NCI-H1417 treated with DMSO at 0.1 percent for 48 hours (cell line): Measurements from ENCODE around the gene ASAP2.
A peak's percentile ranks its signal among the peaks of the same experiment; 100 is the strongest.

Experiments
- DNase-seq: peaks from one replicate; lab custom pipeline; 2025; lab: John Stamatoyannopoulos, UW

The ASAP2 gene

DNA sequence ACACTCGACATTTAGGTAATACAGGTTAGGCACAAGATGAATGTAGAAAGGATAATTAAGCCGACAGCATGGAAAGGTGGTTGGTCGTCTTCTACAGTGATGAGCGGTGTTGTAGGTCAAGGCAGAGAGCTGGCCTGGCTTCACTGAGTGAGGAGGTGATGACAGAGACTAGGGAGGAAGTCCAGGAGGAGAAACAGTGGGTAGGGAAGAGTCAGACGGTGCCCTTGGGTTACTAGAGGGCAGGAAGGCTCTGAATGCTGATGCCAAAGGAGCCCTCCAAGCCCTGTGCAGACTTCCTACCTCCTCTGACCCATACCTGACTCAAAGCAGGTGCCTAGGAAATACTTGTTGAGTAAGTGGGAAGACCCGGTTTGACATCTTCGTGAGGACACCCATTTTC lies 116.0 kb downstream of the ASAP2 start:
- DNase-seq, result no peak

DNA sequence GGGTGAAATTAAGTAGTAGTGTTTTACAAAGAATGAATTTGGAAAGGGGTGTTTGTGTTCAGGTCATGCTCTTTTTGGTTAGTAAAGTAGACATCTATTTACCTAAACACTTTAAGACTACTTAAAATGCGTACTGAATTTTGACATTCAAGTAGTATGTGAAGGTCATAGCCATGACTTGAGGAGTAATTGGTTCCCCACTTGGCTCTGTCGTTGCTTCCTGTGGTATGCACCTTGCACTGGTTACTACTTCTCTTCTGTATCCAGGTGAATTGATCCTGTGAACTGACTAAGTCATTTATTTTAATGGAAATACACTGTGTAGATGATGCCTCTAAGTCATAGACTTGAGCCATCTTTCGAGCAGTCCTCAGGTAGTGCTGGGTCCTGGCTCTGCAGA lies 118.8 kb downstream of the ASAP2 start:
- no peak for DNase-seq

DNA sequence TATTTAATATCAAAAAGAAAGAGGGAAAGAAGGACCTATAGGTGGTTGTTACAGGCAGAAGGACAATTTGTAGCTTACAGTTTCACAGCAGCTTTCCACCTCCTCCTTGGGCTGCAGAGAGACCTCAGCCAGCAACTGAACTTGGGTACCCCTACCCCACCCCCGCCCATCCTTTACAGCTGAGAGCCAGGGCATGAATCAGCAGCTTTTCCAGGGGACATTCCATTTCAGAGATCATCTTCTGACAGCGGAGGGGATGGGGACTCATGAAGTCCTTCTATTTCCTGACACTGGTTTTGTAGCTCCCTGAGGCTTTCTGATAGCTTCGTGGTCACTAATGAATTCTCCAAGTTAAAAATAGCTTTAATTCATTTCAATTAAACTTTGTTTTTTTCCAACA lies 120.4 kb downstream of the ASAP2 start:
- no peak for DNase-seq

DNA sequence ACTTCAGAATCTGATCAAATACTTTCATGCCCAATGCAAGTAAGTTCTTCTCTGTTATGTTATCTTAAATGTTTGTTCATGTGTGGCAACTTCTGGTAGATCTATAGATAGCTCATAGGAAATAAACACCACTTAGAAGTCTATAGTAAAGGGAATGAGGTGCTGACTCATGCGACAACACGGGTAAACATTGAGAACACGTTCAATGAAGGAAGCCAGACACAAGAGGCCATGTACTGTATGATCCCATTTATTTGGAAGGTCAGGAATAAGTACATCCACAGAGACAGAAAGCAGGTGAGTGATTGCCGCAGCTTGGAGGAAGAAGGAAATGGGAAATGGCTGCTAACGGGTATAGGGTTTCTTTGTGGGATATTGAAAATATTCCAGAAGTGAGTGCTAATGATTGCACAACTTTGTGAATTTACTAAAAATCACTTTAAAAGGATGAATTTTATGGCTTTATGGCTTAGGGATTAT lies 121.3 kb downstream of the ASAP2 start:
- DNase-seq, result no peak

DNA sequence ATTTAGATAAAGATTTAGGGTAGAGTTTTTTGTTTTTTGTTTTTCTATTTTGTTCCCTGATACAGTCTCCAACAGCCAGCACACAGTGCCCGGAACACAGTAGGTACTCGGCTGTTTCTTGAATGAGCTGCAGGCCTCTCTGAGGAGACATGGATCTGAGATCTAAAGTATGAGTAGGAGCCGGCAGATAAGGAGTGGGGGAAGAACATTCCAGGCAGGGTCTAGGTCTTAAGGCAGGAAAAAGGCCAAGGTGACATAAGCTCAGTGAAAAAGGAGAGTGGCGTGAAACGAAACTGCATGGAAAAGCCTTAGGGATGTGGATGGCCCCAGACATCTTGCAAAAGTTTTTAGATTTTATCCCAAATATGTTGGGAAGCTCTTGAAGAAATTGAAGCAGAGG lies 122.3 kb downstream of the ASAP2 start:
- DNase-seq, result no peak

DNA sequence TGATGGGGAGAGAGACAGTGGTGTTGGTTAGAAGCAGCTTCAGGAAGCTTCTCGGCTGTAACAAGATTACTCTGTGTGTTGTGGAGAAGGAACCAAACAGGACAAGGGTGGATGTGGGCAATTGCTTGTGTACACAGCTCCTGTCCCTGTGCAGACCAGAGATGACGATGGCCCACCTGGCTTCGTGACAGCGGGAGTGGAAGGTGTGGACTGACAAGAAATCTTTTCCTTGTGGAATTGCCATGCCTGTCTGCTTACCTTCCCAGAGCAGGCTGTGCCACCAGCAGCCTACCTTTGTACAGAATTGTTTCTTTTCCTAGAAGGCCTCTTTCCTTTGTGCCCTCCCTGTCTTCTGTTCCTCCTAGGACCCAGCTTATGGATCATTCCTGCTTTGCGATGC lies 122.9 kb downstream of the ASAP2 start:
- DNase-seq, result no peak

DNA sequence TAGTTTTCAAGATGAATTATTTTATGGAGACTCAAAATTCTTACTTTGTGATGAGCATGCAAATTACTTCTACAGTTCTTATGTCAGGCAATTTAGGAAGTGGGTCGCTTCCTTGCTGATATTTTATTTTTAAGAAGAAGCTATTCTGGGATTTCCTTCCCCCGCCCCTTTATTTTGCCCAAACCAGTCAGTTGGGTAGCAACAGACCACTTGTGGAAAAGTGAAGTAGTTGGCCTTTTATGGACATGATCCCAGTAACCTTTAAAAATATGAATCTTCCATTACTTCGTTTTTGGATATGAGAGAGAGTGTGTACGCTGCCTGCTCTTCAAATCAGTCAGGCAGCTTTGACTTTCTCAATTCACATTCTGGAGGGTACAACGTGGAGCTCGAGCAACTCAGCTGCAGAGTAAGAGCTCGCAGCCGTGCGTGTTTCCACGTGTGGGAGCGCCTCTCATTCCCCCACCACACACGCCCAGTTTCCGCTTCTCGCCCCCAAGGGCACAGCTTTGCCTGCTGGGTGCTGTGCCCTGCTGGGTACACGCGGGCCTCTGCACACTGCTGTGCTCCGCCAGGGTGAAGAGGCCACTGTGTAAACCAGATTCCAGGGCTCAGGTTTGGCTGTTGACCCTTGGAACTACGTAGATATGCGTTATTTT lies 124.1 kb downstream of the ASAP2 start:
- no peak for DNase-seq

DNA sequence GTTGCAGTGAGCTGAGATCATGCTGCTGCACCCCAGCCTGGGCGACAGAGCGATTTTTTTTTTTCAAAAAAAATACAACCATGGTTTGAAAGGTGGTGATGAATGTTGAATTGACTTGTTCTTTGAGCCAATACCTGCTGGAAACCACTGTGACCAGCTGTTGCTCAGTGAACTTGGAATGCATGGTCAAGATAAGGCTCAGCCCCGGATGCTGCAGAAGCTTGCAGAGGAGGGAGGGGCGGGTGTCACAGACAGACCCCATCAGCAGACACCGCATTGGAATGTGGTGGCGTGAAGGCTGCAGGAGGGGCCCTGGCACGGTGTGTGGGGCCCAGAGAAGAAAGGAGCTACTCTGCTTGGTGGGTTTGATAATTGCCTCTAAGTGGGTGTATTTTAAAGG lies 125.1 kb downstream of the ASAP2 start:
- no peak for DNase-seq

DNA sequence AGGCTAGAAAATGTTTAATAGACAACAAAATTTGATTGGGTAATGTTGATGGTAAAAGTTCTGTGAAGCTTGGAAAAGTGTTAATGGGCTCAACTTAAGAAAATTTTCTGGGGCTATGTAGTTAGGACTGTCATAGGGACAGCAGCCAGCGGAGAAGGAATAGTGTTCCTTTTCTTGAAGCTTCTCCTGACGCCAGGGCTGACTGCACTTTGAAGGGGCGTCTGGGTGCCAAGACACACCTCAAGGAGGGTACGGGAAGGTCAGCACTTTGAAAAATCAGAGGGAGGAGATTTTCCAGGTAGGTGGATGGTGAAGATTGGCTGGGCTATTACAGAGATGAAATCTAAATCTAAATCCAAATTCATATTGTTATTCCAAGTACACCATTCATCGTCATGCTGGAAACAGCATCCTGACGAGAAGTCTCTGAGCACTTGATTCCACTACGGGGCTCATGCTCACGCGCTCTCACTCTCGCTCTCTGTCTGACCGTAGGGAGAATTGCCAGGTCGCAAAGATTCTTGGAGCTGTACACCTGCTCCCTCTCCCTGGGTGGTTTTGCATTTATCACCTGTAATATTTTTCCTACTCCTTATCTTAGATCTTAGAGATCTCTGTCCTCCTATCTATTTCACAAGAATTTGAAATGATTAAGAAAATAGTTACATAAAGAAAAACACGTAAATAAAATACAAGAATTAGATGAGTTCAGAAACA lies 125.7 kb downstream of the ASAP2 start:
- no peak for DNase-seq

DNA sequence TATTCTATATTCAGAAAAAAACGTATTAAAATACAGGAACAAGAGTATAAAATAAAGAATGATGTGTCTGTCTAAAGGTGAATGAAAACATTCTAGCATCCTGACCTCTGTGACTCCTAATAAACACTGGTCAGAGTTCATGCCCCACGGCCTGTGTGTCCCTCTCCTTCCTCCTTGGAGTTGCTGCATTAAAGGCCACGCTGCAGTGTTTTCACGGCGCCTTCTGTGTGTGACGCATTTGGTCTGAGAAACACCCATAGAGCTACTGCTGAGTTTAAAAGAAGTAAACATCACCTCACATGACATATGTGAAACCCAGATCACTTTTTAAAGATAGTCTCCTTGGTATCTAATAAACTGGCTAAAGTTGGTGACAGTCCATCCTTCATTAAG lies 126.2 kb downstream of the ASAP2 start:
- DNase-seq, result no peak

DNA sequence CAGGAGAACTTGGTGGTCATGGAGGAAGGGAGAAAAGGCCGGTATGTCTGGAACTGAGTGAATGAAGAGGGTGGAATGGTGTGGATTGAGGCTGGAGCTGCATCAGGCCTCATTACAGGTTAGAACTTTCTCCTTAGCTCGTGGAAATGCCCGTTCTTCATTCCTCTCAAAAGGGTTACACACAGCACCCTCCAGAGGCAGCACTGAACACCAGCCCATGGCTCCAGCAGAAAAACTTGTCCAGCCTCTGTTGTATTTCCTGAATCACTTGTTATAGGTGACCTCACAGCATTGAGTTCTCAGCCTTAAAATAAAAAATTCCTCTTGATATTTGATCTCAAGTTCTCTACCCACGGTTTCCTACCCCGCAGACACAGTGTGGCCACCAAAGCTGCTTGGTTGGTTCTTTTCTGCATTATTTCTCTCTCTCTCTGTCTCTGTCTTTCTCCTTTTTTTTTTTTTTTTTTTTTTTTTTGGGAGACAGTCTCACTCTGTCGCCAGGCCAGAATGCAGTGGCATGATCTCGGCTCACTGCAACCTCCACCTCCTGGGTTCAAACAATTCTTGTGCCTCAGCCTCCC lies 127.1 kb downstream of the ASAP2 start:
- DNase-seq, result no peak

DNA sequence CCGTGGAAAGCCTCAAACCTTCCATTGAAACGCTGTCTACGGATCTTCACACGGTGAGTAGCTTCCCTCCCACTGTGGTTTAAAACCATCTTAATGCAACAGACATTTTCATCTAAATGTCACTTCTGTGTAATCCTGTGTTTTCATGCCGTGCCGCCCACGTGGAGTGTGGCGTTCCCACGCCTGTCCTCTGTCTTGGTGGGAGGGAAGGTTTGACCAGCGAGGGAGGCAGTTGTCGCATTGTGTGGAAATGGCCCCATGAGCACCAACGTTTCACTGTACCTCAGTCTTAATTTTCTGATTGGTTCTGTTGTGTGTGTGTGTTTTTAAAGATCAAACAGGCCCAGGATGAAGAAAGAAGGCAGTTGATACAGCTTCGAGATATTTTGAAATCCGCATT lies 128.1 kb downstream of the ASAP2 start:
- DNase-seq, result no peak

DNA sequence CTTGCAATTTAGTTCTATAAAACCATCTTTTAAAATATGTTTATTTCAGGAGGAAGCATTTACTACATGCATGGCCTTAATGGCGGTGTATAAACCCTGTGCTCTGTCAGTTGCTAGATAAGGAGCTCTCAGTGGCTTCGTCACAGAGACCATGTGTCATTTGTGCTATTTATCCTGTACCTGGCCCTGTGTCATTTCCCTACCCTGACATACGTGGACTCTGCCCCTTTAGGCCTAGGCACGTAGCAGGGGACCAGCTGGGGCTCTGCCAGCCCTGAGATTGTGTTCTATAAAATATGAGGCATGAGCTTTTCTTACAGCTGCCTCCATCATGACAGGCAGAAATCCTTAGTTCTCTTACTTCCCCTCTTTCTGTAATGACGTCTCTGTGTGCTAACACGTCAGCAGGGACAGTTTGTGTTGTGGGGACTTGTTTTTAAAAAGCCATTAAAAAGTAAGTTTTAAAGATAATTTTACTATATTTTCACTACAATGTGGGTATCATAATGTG lies 128.8 kb downstream of the ASAP2 start:
- DNase-seq, result no peak

DNA sequence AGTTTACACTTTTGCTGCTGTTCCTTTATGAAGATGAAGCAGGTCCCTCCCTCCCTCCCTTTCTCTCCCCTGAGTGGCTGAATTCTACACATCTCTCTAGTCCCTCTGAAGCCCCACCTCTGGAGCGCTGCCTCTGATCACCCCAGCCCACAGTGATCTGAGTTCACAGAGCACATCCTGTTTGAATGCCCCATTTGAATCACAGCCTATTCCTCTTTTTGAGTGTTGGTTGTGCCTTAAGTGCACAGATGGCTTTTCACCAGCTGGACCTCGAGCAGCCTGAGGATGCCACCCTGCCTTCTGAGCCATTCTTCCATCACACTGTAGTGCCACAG lies 129.6 kb downstream of the ASAP2 start:
- no peak for DNase-seq

DNA sequence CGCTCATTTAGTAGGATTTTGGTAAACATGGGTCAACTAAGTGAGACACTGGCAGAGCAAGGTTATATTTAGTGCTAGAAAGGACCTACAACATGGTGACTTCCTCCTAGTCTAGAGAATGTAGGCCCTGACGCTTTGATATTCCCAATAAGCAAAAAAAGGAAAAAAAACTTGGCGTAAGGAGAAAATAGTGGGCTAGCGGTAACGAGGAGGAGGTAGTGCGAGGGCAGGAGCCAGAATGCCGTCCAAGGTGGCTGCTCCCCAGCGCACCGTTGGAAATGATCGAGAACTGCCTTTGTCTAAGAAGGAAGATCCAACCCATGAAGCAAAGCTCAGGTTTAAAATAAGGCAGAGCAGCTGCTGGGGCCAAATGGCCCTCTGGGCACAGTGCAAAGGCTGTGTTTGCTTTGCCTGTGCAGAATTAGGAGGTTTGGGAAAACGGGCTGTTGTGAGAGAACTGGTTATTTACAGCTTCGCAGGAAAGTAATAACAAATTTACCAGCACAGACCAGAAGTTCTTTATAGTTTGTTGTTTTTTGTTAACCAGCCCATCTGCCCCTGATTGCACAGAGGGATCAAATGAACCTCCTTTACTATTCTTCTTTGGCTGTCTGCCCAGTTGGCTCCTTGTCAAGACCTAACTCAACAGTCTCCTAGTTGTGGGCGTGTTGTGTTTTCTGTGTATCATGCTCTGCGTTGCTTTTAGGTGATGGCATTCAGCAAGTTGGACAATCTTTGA lies 130.1 kb downstream of the ASAP2 start:
- peak; percentile 89 for DNase-seq

DNA sequence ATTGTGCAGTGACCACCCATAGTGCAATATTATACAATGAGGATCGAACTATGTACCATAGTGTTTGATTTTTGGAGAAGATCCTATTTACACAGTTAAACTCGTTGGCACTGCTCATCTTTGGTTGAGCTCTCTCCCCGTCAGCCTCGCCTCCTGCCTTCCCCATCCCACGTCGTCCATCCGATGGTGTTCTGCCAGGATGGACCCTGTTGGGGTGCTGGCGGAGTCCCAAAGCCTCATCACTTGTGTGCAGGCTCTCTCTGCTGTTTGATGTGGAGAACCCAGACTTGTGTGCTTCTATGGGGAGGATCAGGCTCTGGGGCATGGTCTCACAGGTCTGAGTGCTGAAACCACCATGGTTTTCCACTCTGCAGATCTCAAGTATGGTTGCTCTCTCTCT lies 131.3 kb downstream of the ASAP2 start:
- no peak for DNase-seq

DNA sequence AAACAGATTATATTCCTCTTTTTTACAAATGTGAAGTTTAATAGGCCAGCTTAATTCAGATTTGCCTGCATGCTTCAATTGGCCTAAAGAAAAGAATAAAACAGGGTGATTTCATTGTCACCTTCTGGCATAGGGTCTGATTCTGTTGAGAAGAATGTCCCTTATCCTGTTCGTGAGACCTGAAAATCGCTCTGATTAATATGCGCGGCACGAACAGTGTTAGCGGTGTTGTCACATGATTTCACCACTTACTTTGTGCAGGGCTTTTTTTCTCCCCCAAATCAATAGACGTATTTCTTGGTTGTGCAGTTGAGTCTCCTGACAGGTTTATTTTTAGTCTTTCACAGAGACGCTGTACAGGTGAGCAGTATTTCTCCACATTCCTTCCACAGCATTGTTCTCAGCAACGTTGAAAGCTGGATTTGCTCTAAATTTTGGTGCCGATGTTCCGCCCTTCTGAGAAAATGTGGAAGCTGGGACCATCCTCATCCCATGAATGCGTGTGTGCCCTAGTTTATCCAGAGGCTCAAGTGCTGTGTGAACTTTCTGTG lies 134.8 kb downstream of the ASAP2 start:
- DNase-seq, result no peak

DNA sequence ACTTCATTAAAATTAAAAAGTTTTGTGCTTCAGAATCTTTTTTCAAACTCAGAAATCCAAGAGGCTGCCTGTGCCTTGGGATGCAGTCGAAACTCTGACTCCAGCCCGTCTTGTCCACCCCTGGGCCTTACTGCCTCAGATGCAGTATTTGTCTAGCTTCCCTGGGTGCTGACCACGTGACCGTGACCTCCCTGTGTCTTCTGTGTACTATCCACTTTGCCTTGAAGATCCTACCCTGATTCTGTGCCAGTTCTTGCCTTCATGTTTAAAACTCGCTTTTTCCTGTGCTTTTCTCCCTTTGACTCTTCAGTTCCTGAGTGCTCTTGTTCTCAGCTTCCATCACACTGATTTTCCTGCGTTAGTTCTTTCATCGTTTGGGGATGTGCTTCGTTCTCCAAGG lies 136.0 kb downstream of the ASAP2 start:
- no peak for DNase-seq

DNA sequence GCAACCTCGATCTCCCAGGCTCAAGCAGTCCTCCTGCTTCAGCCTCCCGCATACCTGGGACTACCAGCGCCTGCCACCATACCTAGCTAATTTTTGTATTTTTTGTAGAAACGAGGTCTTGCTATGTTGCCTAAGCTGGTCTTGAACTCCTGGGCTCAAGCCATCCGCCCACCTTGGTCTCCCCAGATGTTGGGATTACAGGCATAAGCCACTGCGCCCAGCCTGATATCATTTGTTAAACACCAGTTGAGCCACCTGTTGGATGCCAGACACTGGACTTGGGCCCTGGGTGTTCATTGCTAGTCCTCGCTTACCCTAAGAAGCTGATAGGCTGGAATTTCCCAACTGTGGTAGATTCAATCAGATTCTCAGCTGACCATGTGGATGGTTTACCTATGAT lies 136.9 kb downstream of the ASAP2 start:
- DNase-seq, result no peak

DNA sequence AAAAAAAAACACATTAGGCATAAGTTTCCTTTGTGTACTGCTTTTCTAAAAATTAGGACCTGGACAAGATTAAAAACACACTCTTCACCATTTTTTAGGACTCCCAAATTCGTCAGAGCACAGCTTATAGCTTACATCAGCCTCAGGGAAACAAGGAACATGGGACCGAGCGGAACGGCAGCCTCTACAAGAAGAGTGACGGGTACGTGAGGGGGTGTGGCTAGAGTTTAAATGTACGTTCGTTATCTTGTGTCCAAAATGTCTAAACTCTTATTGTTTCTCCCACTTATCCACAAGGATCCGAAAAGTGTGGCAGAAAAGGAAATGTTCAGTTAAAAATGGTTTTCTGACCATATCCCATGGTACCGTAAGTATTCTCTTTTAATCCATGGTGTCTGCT lies 137.8 kb downstream of the ASAP2 start:
- no peak for DNase-seq

DNA sequence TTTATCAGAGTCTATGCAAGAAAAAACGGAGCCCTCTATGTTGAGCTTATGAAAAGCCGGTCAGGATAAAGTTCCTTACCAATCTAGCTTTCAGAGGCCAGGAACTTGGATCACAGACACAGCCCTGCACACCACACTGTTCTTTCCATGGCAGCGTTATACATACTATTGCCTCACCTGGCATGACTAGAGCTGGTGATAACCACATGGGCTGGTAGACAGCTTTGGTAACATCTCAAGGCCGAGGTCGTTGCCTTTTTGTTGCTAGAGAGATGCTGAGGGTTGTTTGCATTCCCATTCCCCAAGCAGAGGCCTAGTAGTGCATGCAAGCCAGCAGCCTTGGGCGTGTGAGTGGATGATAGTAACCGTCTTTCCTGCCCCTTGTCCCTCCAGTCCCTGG lies 138.7 kb downstream of the ASAP2 start:
- no peak for DNase-seq

DNA sequence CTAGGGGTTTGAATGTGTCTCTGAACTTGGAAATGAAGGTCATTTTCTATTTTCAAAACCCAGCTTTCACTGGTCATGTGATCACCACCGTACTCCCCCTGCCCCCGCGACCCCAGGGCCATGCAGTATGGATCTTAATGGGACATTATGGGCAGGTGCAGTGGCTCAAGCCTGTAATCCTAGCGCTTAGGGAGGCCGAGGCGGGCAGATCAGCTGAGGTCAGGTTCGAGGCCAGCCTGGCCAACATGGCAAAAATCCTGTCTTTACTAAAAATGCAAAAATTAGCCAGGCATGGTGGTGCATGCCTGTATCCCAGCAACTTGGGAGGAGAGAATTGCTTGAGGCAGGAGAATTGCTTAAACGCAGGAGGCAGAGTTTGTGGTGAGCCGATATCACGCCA lies 139.4 kb downstream of the ASAP2 start:
- no peak for DNase-seq

DNA sequence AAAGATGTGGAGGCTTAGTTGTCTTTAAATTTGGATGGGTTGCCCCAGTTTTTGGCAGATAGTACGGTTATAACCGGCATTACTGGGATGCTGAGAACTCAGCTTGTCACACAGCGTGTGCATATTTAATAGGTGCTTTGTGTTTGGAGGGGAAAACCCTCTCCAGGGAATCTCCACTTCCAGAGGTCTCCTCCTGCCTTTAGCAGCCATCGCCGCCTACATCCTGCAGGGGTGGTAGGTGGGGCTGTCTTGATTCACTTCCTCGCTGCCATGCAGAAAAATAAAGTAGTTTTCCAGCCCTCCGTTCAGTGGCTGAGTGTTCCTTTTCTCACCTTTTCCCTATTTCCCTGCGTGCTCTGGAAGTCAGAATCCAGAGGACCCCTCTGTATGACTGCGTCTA lies 140.3 kb downstream of the ASAP2 start:
- no peak for DNase-seq
